Caco-2 (cell line): Measurements from ENCODE around the gene CAMSAP3. TPM values are rescaled to one million over a fixed set of nuclear protein-coding genes. Genes with fewer than 3 reads are reported as not detected.
A peak's percentile ranks its signal among the peaks of the same experiment; 100 is the strongest.

Source experiments
- BruUV-seq: library from RNA; stranded (reverse); fragments of 400-500 nt; replicated peaks from 2 replicates; lab custom pipeline; 2021; lab: Mats Ljungman, UMichigan
- CTCF ChIA-PET: fragments of 300-600 bp; sonication (Branson Sonifier 250); formaldehyde crosslinking; loops from one replicate; lab custom pipeline; 2022; ENCODE audit warnings: antibody characterized with exemption; lab: Charles Lee
- POLR2A ChIA-PET: fragments of 300-600 bp; sonication (Branson Sonifier 250); formaldehyde crosslinking; loops from one replicate; lab custom pipeline; 2022; ENCODE audit warnings: antibody characterized with exemption; lab: Charles Lee
- DNase-seq, 2 experiments: peaks; one replicate each; pipeline versions ENCODE4 v3.0.0 to v3.0.0-alpha.2; 2020 to 2022
- H3K27me3 ChIP-seq: replicated peaks from 2 replicates; pipeline ENCODE4 v1.6.0; 2011; ENCODE audit warnings: low read length; ENCODE audit not compliant: control insufficient read depth, insufficient read depth
- H3K36me3 ChIP-seq: 2 replicates; pipeline ENCODE4 v1.5.1; 2011; ENCODE audit warnings: low read length; ENCODE audit not compliant: control insufficient read depth, insufficient read depth
- H3K4me1 ChIP-seq: fragments of 250-450 bp; sonication (Bioruptor Pico); 2 replicates; pipeline ENCODE4 v1.5.1; 2020; ENCODE audit warnings: mild to moderate bottlenecking
- H3K4me3 ChIP-seq: 2 replicates; pipeline ENCODE4 v1.5.1; 2011; ENCODE audit warnings: low read depth, mild to moderate bottlenecking, control low read depth, low read length
- H3K9me3 ChIP-seq: fragments of 250-450 bp; sonication (Bioruptor Pico); 2 replicates; pipeline ENCODE4 v1.5.1; 2020; ENCODE audit warnings: mild to moderate bottlenecking, moderate library complexity
- H3K27ac Mint-ChIP-seq: one replicate; pipeline ENCODE4 v1.8.0; 2022; ENCODE audit warnings: mixed read lengths; ENCODE audit not compliant: unreplicated experiment
- H3K27me3 Mint-ChIP-seq: one replicate; pipeline ENCODE4 v1.8.0; 2022; ENCODE audit warnings: mixed read lengths; ENCODE audit not compliant: insufficient read depth, unreplicated experiment
- H3K36me3 Mint-ChIP-seq: one replicate; pipeline ENCODE4 v1.8.0; 2022; ENCODE audit warnings: mild to moderate bottlenecking, mixed read lengths; ENCODE audit not compliant: insufficient read depth, unreplicated experiment
- H3K4me1 Mint-ChIP-seq: one replicate; pipeline ENCODE4 v1.8.0; 2022; ENCODE audit warnings: low read depth, mixed read lengths; ENCODE audit not compliant: unreplicated experiment
- H3K4me3 Mint-ChIP-seq: one replicate; pipeline ENCODE4 v1.8.0; 2022; ENCODE audit warnings: mild to moderate bottlenecking, moderate library complexity, mixed read lengths; ENCODE audit not compliant: unreplicated experiment
- H3K9me3 Mint-ChIP-seq: one replicate; pipeline ENCODE4 v1.8.0; 2022; ENCODE audit warnings: mixed read lengths; ENCODE audit not compliant: unreplicated experiment
- intact Hi-C: fragments of 100-400 bp; cut with micrococcal nuclease; formaldehyde crosslinking; loops from one replicate; pipeline ENCODE4 v1.10.0; 2022; ENCODE audit not compliant: unreplicated experiment
- total RNA-seq: library from RNA; stranded (reverse); gene quantifications from 2 replicates; pipeline ENCODE4 v1.2.3, GENCODE V29; 2022
- TF ChIP-seq, protein P1 (sequence below), 2 experiments: fragments of 200-600 bp in 1 of 2; IDR thresholded peaks; 1 replicate in 1 of 2; 2 replicates in 1 of 2; pipeline versions ENCODE4 v1.5.1 to v1.8.0; 2011 to 2022; ENCODE audit warnings: antibody characterized with exemption in 1 of 2, control low read depth in 1 of 2, inconsistent platforms in 1 of 2, low read depth in 1 of 2, low read length in 1 of 2, mild to moderate bottlenecking in 1 of 2, moderate library complexity in 1 of 2; ENCODE audit not compliant: insufficient read depth in 1 of 2, severe bottlenecking in 1 of 2, unreplicated experiment in 1 of 2

The CAMSAP3 gene
- total RNA-seq, 1 experiment from 2014 or later = 60.5 TPM

DNA sequence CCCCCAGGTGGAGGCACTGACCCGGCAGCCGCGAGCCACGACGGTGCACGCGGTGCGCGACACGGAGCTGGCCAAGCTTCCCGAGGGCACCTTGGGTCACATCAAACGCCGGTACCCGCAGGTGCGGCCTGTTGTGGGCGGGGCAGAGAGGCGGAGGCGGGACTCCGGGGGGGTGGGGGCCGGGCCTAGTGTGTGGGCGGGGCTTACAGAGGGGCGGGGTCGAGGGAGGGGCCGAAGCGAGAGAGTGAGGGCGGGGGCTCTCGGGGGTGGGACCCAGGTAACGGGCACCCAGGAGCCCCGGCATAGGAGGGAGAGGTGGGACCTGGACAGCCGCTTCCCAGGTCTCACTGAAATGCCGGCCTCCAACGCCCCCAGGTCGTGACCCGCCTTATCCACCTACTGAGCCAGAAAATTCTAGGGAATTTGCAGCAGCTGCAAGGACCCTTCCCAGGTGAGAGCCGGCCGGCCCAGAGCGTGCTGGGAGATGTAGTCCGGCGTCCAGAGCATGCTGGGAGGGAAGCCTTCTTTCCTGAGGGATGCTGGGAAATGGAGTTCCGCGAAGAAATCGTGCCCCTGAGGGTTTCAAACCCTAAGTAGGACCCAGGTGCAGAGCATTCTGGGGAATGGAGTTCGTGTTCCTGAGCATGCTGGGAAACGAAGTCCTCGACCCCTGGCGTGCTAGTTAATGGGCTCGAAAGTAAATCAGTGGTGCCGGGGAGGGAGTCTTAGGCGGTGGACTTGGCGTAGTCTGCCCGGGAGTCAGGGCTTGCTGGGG lies 44.5 kb upstream of the CAMSAP3 start:
- POLR2A ChIA-PET = no interaction called here
- DNase-seq = peak; percentile 70 to 80
- BruUV-seq = no TSS peak
- TF ChIP-seq, protein P1, sequence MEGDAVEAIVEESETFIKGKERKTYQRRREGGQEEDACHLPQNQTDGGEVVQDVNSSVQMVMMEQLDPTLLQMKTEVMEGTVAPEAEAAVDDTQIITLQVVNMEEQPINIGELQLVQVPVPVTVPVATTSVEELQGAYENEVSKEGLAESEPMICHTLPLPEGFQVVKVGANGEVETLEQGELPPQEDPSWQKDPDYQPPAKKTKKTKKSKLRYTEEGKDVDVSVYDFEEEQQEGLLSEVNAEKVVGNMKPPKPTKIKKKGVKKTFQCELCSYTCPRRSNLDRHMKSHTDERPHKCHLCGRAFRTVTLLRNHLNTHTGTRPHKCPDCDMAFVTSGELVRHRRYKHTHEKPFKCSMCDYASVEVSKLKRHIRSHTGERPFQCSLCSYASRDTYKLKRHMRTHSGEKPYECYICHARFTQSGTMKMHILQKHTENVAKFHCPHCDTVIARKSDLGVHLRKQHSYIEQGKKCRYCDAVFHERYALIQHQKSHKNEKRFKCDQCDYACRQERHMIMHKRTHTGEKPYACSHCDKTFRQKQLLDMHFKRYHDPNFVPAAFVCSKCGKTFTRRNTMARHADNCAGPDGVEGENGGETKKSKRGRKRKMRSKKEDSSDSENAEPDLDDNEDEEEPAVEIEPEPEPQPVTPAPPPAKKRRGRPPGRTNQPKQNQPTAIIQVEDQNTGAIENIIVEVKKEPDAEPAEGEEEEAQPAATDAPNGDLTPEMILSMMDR (IDR thresholded peaks at IDR 0.05; ENCODE audit: insufficient read depth in 1 of 2, low read depth in 1 of 2, low read length in 1 of 2, severe bottlenecking in 1 of 2, unreplicated experiment in 1 of 2) = no peak
- CTCF ChIA-PET = no interaction called here
- no peaks in the 10 kb centered on the region for H3K36me3 ChIP-seq
- intact Hi-C loops = no loop called here
- Mint-ChIP-seq H3K4me3 (no peak overlapping the region), H3K4me1 (no peaks in the 10 kb centered on the region), H3K27ac (peak overlapping the region; percentile 5), H3K27me3 (no peaks in the 10 kb centered on the region), H3K36me3 (peaks cover 6% of the 10 kb centered on the region), H3K9me3 (no peaks in the 10 kb centered on the region)
- no peaks in the 10 kb centered on the region for H3K27me3 ChIP-seq
- H3K4me1 ChIP-seq = no peaks in the 10 kb centered on the region
- no peaks in the 10 kb centered on the region for H3K9me3 ChIP-seq
- no peak overlapping the region for H3K4me3 ChIP-seq

DNA sequence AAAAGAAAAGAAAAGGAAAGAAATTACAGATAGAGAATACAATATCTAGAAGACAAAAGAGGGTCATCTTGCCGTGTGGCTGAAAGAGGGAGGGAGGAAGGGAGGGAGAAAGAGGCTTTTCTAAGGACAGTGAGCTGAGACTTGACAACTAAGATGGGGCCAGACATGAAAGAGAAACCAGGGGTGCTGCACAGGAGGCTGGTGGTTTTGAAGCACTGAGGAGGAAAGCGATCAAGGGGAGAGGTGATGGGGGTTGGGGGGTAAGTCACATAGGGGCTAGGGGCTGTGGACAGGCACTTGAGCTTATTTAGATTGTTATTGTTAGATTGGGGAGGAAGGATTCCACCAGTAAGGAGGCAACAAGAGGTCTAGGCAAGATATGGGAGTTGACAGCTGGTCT lies 42.9 kb upstream of the CAMSAP3 start:
- ChIA-PET POLR2A (no interaction called here), CTCF (interaction anchor here (1.2 kb wide), 1 partner anchor 16 kb away, joined by 5 read pairs; no protein-coding TSS in a partner anchor)
- no peak for DNase-seq
- Mint-ChIP-seq H3K4me3 (no peak overlapping the region), H3K27ac (no peak overlapping the region), H3K4me1 (no peaks in the 10 kb centered on the region), H3K27me3 (no peaks in the 10 kb centered on the region), H3K9me3 (no peaks in the 10 kb centered on the region), H3K36me3 (peaks cover 12% of the 10 kb centered on the region)
- BruUV-seq = no TSS peak
- intact Hi-C loops = no loop called here
- Histone ChIP-seq H3K36me3 (no peaks in the 10 kb centered on the region), H3K4me3 (no peak overlapping the region), H3K9me3 (no peaks in the 10 kb centered on the region), H3K4me1 (no peaks in the 10 kb centered on the region), H3K27me3 (no peaks in the 10 kb centered on the region)
- TF ChIP-seq, protein P1 (IDR thresholded peaks at IDR 0.05; ENCODE audit: insufficient read depth in 1 of 2, low read depth in 1 of 2, low read length in 1 of 2, severe bottlenecking in 1 of 2, unreplicated experiment in 1 of 2) = no peak

DNA sequence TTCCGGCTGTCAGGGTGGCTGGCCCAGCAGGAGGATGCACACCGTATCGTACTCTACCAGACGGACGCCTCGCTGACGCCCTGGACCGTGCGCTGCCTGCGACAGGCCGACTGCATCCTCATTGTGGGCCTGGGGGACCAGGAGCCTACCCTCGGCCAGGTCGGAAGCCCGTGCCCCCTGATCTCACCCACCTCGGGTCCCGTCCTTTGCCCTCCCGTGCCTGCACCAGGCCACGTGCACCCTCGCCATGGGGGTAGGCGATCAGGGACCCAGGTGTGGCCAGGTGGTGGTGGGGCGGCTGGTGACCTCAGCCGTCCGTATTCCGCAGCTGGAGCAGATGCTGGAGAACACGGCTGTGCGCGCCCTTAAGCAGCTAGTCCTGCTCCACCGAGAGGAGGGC lies 41.1 kb upstream of the CAMSAP3 start:
- Mint-ChIP-seq H3K27me3 (no peaks in the 10 kb centered on the region), H3K4me1 (no peaks in the 10 kb centered on the region), H3K36me3 (peaks cover 12% of the 10 kb centered on the region), H3K4me3 (no peak overlapping the region), H3K27ac (no peak overlapping the region), H3K9me3 (no peaks in the 10 kb centered on the region)
- POLR2A ChIA-PET = no interaction called here
- H3K4me3 ChIP-seq = no peak overlapping the region
- CTCF ChIA-PET = no interaction called here
- H3K9me3 ChIP-seq = no peaks in the 10 kb centered on the region
- no peaks in the 10 kb centered on the region for H3K4me1 ChIP-seq
- intact Hi-C loops = no loop called here
- no TSS peak for BruUV-seq
- TF ChIP-seq, protein P1 (IDR thresholded peaks at IDR 0.05; ENCODE audit: insufficient read depth in 1 of 2, low read depth in 1 of 2, low read length in 1 of 2, severe bottlenecking in 1 of 2, unreplicated experiment in 1 of 2) = no peak
- H3K27me3 ChIP-seq = no peaks in the 10 kb centered on the region
- no peak for DNase-seq
- H3K36me3 ChIP-seq = no peaks in the 10 kb centered on the region
